Activated CD8-positive, alpha-beta memory T cell treated with anti-CD3 and anti-CD28 coated beads for 1 hour (primary cell): ENCODE results near the gene CDK7.
"Not testable (repeated sequence)": the region's sequence is repeated elsewhere in the genome, so short reads cannot be mapped to it uniquely, and the experiment has no call there.

ENCODE experiments used
- DNase-seq, 2 donors: peaks; one replicate each; pipeline ENCODE4 v3.0.0-alpha.2; 2020; ENCODE audit warnings: low read depth in 1 of 2; ENCODE audit errors: extremely low read depth in 1 of 2

CDK7 gene

GRCh38 chr5:69234457-69235268, at the start of gene CDK7:
TSS of gene CDK7 (plus strand) at chr5:69234886. CDS start at chr5:69234976, 90 bp downstream.
- DNase-seq: peak; percentile 76 to 88

DNA sequence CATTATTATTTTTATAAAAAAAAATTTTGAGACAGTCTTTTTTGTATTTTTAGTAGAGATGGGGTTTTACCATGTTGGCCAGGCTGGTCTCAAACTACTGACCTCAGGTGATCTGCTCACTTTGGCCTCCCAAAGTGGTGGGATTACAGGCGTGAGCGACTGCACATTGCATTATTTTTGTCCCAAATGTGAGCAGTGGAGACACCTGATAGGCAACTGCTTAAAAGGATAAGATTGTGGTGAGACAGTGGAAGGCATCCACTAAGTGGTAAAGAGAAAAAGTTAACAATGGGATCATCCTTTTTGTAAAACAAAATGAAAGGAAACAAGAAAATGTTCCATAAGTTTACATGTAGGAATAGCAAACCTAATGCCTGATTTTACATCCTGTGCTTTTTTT, 47.3 kb upstream of the CDK7 start:
- DNase-seq: no peak

DNA sequence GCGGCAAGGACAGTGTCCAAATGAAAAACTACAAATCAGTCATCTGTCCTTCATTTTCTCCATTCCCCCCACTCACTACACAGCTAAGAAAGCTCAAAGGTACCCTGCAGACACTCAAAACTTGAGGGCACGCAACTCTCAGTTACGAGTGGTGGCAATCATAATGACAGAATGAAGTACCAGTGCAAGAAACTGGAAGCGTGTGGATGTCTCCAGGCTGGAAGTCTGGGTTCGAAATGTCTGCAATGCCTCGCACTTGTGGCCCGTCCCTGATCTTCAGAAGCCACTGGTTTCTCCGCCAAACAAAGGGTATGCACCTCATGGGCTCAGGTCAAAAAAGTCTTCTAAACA, 45.9 kb upstream of the CDK7 start:
- no peak for DNase-seq

DNA sequence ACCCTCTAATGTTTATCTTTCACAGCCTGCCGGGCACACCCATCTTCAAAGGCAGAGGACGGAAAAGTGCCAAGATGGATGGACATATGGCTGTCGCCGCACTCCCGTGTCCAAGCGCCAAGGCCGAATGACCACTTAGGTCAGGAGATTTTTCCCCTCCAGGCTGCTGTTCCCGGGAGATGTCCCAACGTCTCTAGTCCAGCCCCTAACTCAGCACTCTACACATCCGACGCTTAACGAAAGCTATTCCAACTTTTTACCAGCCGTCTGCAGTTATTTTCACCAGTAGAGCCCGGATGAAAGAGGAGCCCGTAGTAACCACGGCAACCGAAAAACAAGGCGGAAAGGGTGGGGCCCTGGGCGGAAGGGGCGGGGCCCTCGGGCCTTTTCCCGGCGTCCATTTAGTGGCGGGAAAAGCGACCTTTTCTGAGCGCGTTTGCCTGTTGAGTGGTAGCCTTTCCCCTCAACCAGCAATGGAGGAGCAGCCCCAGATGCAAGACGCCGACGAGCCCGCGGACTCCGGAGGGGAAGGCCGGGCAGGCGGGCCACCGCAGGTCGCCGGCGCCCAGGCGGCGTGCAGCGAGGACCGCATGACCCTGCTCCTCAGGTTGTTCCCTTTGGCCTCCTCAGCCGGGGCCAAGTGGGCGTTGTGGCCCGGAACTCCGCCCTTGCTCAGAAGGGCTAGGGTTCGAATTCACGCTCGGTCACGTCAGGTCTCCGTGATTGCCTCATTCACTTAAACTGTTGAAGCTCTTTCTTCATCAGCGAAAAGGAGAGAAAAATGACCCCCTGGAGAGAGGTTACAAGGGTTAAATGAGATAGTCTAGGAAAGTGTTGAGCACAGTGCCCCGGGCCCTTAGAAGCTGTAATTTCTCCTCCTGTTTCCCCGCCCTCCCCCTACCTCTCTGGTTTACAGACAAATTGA, 45.3 kb upstream of the CDK7 start, which contains the start of gene CENPH:
Gene CENPH (plus strand): TSS at position 422 of the 925 bp plus-strand sequence. CDS start 52 bp downstream, at position 474.
- peak; percentile 65 to 84 for DNase-seq

DNA sequence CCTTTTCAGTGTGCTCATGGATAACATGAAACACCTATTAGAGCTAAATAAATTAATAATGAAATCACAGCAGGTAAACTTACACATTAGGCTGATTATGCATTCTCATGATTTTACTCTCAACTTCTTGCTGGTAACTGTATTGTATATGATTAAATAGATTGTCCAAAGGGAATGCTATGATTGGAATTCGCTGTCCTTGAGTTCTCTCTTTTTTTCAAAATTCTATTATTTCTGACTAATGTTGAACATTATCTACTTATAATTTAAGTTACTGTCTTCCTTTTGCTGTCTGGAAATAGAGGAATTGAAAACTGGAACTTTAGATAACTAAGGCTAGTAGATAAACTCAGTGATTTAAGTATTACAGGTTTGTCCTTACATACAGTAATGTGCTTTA, 32.2 kb upstream of the CDK7 start:
- no peak for DNase-seq

DNA sequence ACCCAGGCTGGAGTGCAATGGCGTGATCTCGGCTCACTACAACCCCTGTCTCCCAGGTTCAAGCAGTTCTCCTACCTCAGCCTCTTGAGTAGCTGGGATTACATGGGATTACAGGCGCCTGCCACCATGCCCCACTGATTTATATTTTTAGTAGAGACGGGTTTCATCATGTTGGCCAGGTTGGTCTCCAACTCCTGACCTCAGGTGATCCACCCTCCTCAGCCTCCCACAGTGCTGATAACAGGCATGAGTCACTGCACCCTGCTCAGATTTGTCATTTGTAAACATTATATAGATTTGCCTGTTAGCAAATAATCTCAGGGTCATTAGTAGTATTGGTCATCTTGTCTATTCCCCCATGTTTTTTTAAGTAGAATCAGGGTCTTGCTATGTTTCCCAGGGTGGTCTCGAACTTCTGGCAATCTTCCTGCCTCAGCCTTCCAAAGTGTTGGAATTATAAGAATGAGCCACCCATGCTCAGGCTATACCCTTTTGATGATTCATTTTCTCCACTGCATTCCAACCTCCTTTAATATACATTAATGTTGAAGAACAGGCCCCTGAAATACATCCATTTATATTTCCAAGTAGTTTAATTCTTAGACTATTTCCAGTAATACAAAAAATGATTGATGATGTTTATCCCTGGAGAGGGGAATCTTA, 28.0 kb upstream of the CDK7 start:
- no peak for DNase-seq

DNA sequence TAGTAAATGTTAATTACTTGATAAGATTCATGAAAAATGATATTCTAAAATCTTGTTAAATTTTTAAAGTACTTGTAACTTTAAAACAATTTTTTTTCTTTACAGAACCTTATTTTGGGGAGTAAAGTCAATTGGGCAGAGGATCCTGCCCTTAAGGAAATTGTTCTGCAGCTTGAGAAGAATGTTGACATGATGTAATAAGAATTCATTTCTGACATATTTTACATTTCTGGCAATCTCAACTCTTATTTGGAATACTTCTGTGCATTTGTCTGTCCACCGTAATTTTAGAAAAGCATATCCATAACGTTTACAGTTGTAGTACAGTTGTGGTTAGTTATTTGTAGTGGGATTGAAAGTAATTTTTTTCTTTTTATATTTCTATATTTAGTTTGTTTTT, 25.1 kb upstream of the CDK7 start:
- DNase-seq: no peak

- no peak for DNase-seq
Measured at GRCh38 chr5:69211200-69211599, 23.5 kb upstream of the CDK7 start.

DNA sequence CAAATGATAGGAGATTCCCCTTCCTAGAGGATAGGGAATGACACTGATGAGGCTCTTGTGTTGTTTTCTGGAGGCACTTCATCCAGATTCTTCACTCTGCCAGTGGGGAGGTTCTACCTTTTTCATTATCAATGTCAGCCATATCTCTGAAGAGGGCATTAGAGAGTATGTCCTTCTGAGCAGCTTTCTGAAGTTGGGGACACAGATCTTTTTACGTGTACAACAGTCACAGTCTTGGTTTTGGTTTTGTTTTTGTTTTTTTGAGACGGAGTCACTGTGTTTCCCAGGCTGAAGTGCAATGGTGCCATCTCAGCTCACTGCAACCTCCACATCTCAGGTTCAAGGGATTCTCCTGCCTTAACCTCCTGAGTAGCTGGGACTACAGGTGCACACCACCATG, 22.7 kb upstream of the CDK7 start:
- DNase-seq: no peak

DNA sequence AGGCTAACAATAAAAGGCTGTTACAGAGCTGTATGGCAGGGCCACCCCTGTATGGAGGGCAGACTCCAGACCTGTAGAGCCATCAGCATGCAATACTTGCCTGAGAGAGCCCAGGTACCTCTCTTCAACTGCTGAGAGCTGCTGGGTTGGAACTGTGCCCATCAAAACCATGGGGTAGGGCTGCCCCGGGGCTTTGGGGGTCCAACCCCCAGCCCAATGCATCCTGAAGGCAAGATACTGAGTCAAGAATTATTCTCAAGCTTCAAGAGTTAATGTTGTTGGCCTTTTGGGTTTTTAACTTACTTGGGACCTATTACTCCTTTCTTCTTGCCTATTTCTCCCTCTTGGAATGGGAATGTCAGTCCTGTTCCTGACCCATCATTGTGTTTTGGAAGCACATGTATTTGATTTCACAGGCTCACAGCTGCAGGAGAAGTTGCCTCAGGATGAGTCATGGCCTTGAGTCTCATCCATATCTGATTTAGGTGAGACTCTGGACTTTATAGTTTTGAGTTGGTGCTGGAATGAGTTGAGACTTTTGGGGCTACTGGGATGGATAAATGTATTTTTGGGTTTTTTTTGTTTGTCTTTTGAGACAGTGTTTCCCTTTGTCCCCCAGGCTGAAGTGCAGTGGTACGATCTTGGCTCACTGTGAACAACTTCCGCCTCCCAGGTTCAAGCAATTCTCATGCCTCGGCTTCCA, 21.0 kb upstream of the CDK7 start:
- DNase-seq: no peak

DNA sequence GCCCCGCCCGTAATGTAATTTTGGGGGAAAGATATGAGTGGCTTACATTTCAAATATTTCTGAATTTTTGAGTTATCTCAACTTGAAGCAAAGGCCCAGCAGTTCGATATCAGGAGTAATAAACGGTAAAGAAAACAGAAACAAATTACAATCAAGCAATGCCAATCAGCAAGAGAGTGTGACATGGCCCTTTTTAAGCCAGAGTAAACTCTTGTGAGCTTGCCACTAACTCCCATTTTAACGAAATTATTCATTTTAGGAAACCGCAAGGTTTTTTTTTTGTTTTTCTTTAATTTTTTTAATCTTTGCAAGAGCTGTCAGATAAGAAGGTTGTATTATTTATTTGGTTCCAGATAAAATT, 17.6 kb upstream of the CDK7 start:
- DNase-seq: no peak

GRCh38 chr5:69217548-69218526, 16.8 kb upstream of the CDK7 start:
- DNase-seq: peak; percentile 84 to 95

GRCh38 chr5:69219939-69220338, 14.7 kb upstream of the CDK7 start:
- DNase-seq: no peak

DNA sequence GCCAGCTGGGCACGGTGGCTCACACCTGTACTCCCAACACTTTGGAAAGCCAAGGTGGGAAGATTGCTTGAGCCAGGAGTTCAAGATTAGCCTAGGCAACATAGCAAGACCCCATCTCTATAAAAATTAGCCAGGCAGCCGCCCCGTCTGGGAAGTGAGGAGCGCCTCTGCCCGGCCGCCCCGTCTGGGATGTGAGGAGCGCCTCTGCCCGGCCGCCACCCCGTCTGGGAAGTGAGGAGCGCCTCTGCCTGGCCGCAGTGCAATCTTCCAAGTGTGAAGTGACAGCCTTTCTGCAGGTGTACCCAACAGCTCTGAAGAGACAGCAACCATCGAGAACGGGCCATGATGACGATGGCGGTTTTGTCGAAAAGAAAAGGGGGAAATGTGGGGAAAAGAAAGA, 14.3 kb upstream of the CDK7 start:
- DNase-seq: not testable (repeated sequence)

GRCh38 chr5:69220833-69221232, 13.9 kb upstream of the CDK7 start:
- not testable (repeated sequence) for DNase-seq

GRCh38 chr5:69224520-69224919, 10.2 kb upstream of the CDK7 start:
- DNase-seq: no peak

- no peak for DNase-seq
Measured at GRCh38 chr5:69225860-69226259, 8.8 kb upstream of the CDK7 start.

DNA sequence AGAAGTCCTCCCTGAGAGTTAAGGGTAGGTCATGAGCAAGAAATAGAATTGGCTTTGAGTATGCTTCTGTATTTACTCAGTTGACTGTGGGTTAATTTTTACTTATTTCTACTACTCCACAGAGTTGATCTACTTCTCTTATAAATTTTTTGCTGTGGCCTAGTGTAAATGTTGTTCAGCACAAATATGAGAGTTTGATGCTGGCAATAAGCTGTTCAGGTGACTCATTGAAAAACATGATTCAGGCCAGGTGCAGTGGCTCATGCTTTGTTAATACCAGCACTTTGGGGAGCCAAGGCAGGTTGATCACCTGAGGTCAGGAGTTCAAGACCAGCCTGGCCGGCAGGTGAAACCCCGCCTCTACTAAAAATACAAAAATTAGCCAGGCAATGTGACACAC, 4.5 kb upstream of the CDK7 start:
- DNase-seq: no peak

DNA sequence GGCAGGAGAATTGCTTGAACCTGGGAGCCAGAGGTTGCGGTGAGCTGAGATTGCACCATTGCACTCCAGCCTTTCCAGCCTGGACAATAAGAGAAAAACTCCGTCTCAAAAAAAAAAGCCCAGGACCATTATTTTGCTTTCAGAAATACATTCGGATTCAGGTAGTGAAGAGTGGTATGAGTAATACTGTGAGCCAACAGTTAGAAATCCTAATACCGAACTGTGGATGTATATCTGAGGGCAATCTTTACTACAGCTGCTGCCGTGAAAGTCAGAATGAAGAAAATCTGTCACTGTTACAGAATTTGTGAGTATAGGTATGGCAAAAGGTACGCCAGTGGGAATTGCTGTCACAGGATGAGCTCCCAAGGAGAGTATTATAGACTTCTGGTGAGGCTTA, 3.4 kb upstream of the CDK7 start:
- no peak for DNase-seq

- no peak for DNase-seq
Measured at GRCh38 chr5:69231851-69232250, 2.8 kb upstream of the CDK7 start.
